HFF-Myc (cell line): ENCODE results near the gene TMEM158.

Experiments
- DNase-seq: peaks from one replicate; pipeline ENCODE4 v3.0.0-alpha.2; 2011; ENCODE audit warnings: low read depth; ENCODE audit errors: extremely low read depth
- H3K4me3 ChIP-seq: replicated peaks from 2 replicates; pipeline ENCODE4 v1.5.1; 2011; ENCODE audit warnings: low read depth, mild to moderate bottlenecking, control low read depth, low read length
- CTCF ChIP-seq: IDR thresholded peaks from 2 replicates; pipeline ENCODE4 v1.5.1; 2012; ENCODE audit warnings: mild to moderate bottlenecking, low read depth, low read length, control low read depth; ENCODE audit errors: missing control alignments

Gene TMEM158

DNA sequence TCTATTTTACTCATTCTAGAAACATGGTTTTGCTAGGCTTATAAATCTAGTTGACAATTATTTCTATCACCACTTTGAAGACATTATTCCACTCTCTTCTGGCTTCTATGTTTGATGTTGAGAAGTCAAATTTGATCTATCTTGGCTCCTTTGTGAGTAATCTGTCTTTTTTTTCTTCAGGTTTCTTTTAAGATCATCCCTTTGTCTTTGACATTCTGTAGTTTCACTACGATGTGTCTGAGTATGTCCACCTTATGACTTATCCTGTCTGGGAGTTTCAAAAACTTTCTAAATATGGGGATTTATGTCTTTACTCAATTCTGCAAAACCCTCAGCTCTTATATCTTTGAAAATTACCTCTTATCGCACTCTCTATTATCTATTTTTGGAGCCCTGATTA is 41.0 kb upstream of the TMEM158 start:
- DNase-seq, result no peak
- no peak for TF ChIP-seq CTCF
- no peak overlapping the region for H3K4me3 ChIP-seq

- no peak for DNase-seq
- no peak for TF ChIP-seq CTCF
- H3K4me3 ChIP-seq, result no peak overlapping the region
Observed at GRCh38 chr3:45261333-45262110, 35.4 kb upstream of the TMEM158 start.

- no peak overlapping the region for H3K4me3 ChIP-seq
- DNase-seq, result no peak
- no peak for TF ChIP-seq CTCF
Observed at GRCh38 chr3:45259133-45259532, 33.0 kb upstream of the TMEM158 start.

DNA sequence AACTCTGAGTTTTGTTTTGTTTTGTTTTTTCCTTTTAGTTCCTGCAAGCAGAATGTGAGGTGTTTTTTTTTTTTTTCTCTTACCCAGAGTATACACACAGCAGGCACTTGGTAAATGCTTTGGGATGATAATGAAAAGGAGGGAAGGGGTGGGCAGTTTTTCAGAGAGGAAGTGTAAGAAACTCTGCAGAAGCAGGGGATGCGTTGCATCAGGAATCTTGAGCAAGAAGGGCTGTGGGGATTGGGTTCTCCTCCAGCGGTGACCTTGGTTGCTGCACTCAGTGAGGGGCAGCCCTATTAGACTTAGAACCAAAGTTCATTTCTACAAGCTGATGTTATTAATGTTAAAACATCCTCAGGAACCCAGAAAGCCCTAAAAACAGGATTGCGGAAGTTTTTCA is 32.2 kb upstream of the TMEM158 start:
- TF ChIP-seq CTCF, result no peak
- no peak for DNase-seq
- H3K4me3 ChIP-seq, result no peak overlapping the region

- no peak for DNase-seq
- H3K4me3 ChIP-seq, result no peak overlapping the region
- TF ChIP-seq CTCF, result no peak
Observed at GRCh38 chr3:45253316-45253715, 27.2 kb upstream of the TMEM158 start.

DNA sequence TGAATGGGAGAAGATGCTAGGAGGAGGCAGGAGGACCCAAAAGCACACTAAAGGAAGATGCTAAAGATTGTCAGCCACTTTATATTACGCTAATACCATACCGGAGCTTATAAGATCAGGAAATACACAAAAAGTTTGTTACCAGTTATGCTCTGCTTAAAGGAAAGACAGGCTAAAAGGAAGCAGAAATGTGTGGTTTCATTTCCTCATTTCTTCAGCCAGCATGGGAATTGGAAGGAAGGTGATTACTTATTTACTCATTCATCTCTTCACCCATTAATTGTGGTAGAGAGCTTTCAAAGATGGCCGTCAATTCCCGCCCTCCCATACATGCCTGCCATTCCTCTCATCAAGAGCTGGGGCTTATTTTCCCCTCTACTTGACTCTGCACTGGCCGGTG is 26.7 kb upstream of the TMEM158 start:
- no peak for TF ChIP-seq CTCF
- no peak for DNase-seq
- H3K4me3 ChIP-seq, result no peak overlapping the region

- no peak for TF ChIP-seq CTCF
- H3K4me3 ChIP-seq, result no peak overlapping the region
- no peak for DNase-seq
Observed at GRCh38 chr3:45249391-45249790, 23.3 kb upstream of the TMEM158 start.
